Natural killer cell (primary cell): ENCODE data around the gene MRGPRG. TPM values are rescaled to one million over a fixed set of nuclear protein-coding genes. Genes with fewer than 3 reads are reported as not detected.

Experiments
- ATAC-seq, 3 donors: fragments of 150-1000 bp in 2 of 3; fragments of 200-7000 bp in 1 of 3; cut with Tn5 transposase; 1 replicate in 1 of 3; 2 replicates in 2 of 3; pipeline ENCODE4 v1.10.0; 2021; ENCODE audit warnings: mild to moderate bottlenecking in 2 of 3, moderate library complexity in 2 of 3
- DNase-seq, 2 donors: peaks; one replicate each; pipeline versions ENCODE4 v3.0.0 to v3.0.0-alpha.2; 2013 to 2021; ENCODE audit warnings: mixed read lengths in 1 of 2
- H3K27ac ChIP-seq: one replicate; pipeline ENCODE4 v1.5.1; 2013; ENCODE audit warnings: mild to moderate bottlenecking, low read length
- H3K27me3 ChIP-seq: one replicate; pipeline ENCODE4 v1.6.1; 2013; ENCODE audit warnings: low read length; ENCODE audit not compliant: control insufficient read depth, insufficient read depth
- H3K36me3 ChIP-seq: one replicate; pipeline ENCODE4 v1.6.1; 2013; ENCODE audit warnings: low read length; ENCODE audit not compliant: control insufficient read depth, insufficient read depth
- H3K4me1 ChIP-seq: one replicate; pipeline ENCODE4 v1.6.1; 2013; ENCODE audit warnings: low read length; ENCODE audit not compliant: control insufficient read depth, insufficient read depth
- H3K4me3 ChIP-seq: one replicate; pipeline ENCODE4 v1.5.1; 2013; ENCODE audit warnings: low read length
- H3K9me3 ChIP-seq: one replicate; pipeline ENCODE4 v1.6.1; 2013; ENCODE audit warnings: low read length; ENCODE audit not compliant: control insufficient read depth, insufficient read depth
- H3K27ac Mint-ChIP-seq, 2 donors: one replicate each; pipeline ENCODE4 v1.8.0; 2022; ENCODE audit warnings: mild to moderate bottlenecking in 2 of 2, mixed read lengths in 2 of 2, moderate library complexity in 1 of 2
- H3K27me3 Mint-ChIP-seq, 2 donors: one replicate each; pipeline ENCODE4 v1.8.0; 2022; ENCODE audit warnings: low read depth in 2 of 2, mixed read lengths in 2 of 2
- H3K36me3 Mint-ChIP-seq: one replicate; pipeline ENCODE4 v1.8.0; 2022; ENCODE audit warnings: mixed read lengths
- H3K4me1 Mint-ChIP-seq, 2 donors: one replicate each; pipeline ENCODE4 v1.8.0; 2022; ENCODE audit warnings: mixed read lengths in 2 of 2
- H3K4me3 Mint-ChIP-seq: one replicate; pipeline ENCODE4 v1.8.0; 2022; ENCODE audit warnings: mild to moderate bottlenecking, moderate library complexity, mixed read lengths
- H3K9me3 Mint-ChIP-seq, 2 donors: one replicate each; pipeline ENCODE4 v1.8.0; 2022; ENCODE audit warnings: mixed read lengths in 2 of 2
- CTCF ChIP-seq: fragments of 200-600 bp; IDR thresholded peaks from one replicate; pipeline ENCODE4 v1.8.0; 2022; ENCODE audit warnings: antibody characterized with exemption
- WGBS: methylation state at CpG from one replicate; pipeline ENCODE4 v1.1.7; 2013; ENCODE audit warnings: missing lambda C conversion rate; ENCODE audit not compliant: insufficient coverage; 5-methylcytosine and 5-hydroxymethylcytosine counted together
- intact Hi-C: fragments of 100-400 bp; cut with micrococcal nuclease; formaldehyde crosslinking; loops from one replicate; pipeline ENCODE4 v1.14.2; 2022
- total RNA-seq, 4 donors: library from RNA; stranded (reverse); fragments of 120-200 nt in 1 of 4; gene quantifications; one replicate each; pipeline versions ENCODE4 v1.2.3 to v1.2.4, GENCODE V29; 2013 to 2022

MRGPRG gene
- total RNA-seq, 3 donors from 2014 or later (not counting 1 experiment from before 2014, with no cell fraction given): not detected

GRCh38 chr11:3178349-3178748 is 40.3 kb downstream of the MRGPRG start:
- Histone ChIP-seq H3K36me3 (no peaks in the 10 kb centered on the region), H3K27me3 (no peaks in the 10 kb centered on the region), H3K4me3 (no peak overlapping the region), H3K4me1 (no peaks in the 10 kb centered on the region), H3K27ac (no peak overlapping the region), H3K9me3 (peaks cover 6% of the 10 kb centered on the region)
- H3K4me1 Mint-ChIP-seq: peaks cover 0 to 9% of the 10 kb centered on the region in 2 donors
- no peak overlapping the region for H3K27ac Mint-ChIP-seq
- DNase-seq (no peak), ATAC-seq (no peak)
- H3K4me3 Mint-ChIP-seq: no peak overlapping the region
- intact Hi-C loops: no loop called here
- no CpG with 5 or more reads among the region's 2 CpGs for WGBS
- H3K27me3 Mint-ChIP-seq: peaks cover 0 to 3% of the 10 kb centered on the region in 2 donors
- no peaks in the 10 kb centered on the region for H3K36me3 Mint-ChIP-seq
- no peak for TF ChIP-seq CTCF
- peaks cover 0 to 5% of the 10 kb centered on the region in 2 donors for H3K9me3 Mint-ChIP-seq

- Mint-ChIP-seq H3K27me3 (peaks cover 0 to 3% of the 10 kb centered on the region in 2 donors), H3K4me1 (peaks cover 0 to 9% of the 10 kb centered on the region in 2 donors), H3K9me3 (peaks cover 0 to 5% of the 10 kb centered on the region in 2 donors), H3K27ac (no peak overlapping the region), H3K36me3 (no peaks in the 10 kb centered on the region), H3K4me3 (no peak overlapping the region)
- ATAC-seq (no peak), DNase-seq (no peak)
- H3K4me1 ChIP-seq: no peaks in the 10 kb centered on the region
- H3K4me3 ChIP-seq: no peak overlapping the region
- intact Hi-C loops: no loop called here
- WGBS: 61% methylated on average over 2 of the region's 2 CpGs
- H3K27ac ChIP-seq: no peak overlapping the region
- no peaks in the 10 kb centered on the region for H3K27me3 ChIP-seq
- no peaks in the 10 kb centered on the region for H3K36me3 ChIP-seq
- no peak for TF ChIP-seq CTCF
- peaks cover 6% of the 10 kb centered on the region for H3K9me3 ChIP-seq
Measured at GRCh38 chr11:3177931-3178330, 40.7 kb downstream of the MRGPRG start.

DNA sequence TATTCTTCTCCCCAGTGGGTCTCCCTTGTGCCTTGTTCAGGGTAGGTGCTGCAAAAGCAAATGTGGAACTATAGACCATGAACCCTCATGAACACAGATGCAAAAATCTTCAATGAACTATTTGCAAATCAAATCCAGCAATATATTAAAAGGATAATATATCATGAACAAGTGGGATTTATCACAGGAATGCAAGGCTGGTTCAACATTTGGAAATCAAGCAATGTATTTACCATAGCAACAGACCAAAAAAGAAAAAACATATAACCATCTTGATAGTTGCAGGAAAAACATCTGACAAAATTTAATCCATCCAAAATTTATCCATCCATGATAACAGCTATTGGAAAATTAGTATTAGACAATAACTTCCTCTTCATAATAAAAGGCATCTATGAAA is 42.1 kb downstream of the MRGPRG start:
- Mint-ChIP-seq H3K4me3 (no peak overlapping the region), H3K36me3 (no peaks in the 10 kb centered on the region), H3K4me1 (peaks cover 0 to 9% of the 10 kb centered on the region in 2 donors), H3K27me3 (peaks cover 0 to 8% of the 10 kb centered on the region in 2 donors), H3K9me3 (peaks cover 0 to 5% of the 10 kb centered on the region in 2 donors), H3K27ac (no peak overlapping the region)
- no peaks in the 10 kb centered on the region for H3K36me3 ChIP-seq
- no peaks in the 10 kb centered on the region for H3K4me1 ChIP-seq
- no peak for TF ChIP-seq CTCF
- intact Hi-C loops: no loop called here
- DNase-seq: no peak
- ATAC-seq: no peak
- no peaks in the 10 kb centered on the region for H3K27me3 ChIP-seq
- no peak overlapping the region for H3K4me3 ChIP-seq
- H3K9me3 ChIP-seq: peaks cover 6% of the 10 kb centered on the region
- no peak overlapping the region for H3K27ac ChIP-seq

- Mint-ChIP-seq H3K27me3 (peaks cover 0 to 8% of the 10 kb centered on the region in 2 donors), H3K4me1 (peaks cover 0 to 9% of the 10 kb centered on the region in 2 donors), H3K9me3 (peaks cover 0 to 5% of the 10 kb centered on the region in 2 donors), H3K36me3 (no peaks in the 10 kb centered on the region), H3K27ac (no peak overlapping the region), H3K4me3 (no peak overlapping the region)
- Histone ChIP-seq H3K27ac (no peak overlapping the region), H3K4me3 (no peak overlapping the region), H3K9me3 (peaks cover 6% of the 10 kb centered on the region), H3K27me3 (peaks cover 3% of the 10 kb centered on the region), H3K36me3 (no peaks in the 10 kb centered on the region), H3K4me1 (no peaks in the 10 kb centered on the region)
- ATAC-seq: no peak
- TF ChIP-seq CTCF: no peak
- no peak for DNase-seq
- intact Hi-C loops: no loop called here
Measured at GRCh38 chr11:3175194-3175593, 43.4 kb downstream of the MRGPRG start.
